ENCODE measurements around the gene EML4.
"Not testable (repeated sequence)": the region's sequence is repeated elsewhere in the genome, so short reads cannot be mapped to it uniquely, and the experiment has no call there.

The EML4 gene, protein sequence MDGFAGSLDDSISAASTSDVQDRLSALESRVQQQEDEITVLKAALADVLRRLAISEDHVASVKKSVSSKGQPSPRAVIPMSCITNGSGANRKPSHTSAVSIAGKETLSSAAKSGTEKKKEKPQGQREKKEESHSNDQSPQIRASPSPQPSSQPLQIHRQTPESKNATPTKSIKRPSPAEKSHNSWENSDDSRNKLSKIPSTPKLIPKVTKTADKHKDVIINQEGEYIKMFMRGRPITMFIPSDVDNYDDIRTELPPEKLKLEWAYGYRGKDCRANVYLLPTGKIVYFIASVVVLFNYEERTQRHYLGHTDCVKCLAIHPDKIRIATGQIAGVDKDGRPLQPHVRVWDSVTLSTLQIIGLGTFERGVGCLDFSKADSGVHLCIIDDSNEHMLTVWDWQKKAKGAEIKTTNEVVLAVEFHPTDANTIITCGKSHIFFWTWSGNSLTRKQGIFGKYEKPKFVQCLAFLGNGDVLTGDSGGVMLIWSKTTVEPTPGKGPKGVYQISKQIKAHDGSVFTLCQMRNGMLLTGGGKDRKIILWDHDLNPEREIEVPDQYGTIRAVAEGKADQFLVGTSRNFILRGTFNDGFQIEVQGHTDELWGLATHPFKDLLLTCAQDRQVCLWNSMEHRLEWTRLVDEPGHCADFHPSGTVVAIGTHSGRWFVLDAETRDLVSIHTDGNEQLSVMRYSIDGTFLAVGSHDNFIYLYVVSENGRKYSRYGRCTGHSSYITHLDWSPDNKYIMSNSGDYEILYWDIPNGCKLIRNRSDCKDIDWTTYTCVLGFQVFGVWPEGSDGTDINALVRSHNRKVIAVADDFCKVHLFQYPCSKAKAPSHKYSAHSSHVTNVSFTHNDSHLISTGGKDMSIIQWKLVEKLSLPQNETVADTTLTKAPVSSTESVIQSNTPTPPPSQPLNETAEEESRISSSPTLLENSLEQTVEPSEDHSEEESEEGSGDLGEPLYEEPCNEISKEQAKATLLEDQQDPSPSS

DNA sequence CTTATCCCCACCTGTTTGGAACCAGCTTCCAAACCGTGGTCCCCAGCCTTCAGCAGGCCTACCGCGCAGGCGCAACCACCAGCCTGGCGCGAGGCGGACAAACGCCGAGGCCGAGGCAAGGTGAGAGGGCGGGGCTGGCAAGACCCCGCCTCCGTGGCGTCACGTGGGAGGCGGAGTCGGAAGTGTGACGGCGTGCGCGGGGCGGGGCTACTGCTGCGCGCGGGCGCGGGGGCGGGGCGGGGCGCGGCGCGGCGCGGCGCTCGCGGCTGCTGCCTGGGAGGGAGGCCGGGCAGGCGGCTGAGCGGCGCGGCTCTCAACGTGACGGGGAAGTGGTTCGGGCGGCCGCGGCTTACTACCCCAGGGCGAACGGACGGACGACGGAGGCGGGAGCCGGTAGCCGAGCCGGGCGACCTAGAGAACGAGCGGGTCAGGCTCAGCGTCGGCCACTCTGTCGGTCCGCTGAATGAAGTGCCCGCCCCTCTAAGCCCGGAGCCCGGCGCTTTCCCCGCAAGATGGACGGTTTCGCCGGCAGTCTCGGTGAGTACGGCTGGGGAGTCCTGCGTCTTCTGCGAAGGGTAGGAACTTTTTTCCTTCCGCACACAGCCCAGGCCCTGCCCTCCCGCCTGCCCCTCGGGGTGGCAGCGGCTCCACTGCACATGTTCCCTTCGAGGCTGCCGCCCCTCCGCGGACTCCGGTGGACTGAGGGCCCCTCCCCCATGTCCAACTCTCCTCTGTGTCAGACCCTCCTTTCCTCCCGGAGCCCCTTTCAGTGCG lies at the start of gene EML4:
EML4 (plus strand) TSS at position 254 of the 774 bp plus-strand sequence; CDS start at position 513, 259 bp downstream.
- in situ Hi-C loops (cut with HindIII; ENCODE audit: low sequenced_read_pairs): no loop called here

DNA sequence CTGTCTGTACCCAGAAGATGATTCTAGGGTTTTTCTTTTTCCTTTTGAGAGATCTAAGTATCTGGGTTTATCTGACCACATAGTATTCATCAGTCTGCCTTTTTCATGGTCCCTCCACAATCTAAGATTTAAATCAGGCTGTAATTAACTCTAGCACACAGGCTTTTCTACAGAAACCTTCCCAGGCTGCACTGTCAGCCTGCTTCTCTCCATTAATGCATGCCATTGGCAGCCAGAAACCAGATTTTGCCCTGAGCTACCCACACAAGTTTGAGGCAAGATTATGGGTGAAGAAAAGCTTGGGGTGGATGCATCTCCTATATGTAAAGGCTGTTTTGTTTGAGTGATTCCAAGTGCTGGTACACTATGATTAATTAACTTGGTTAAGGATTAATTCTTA lies 45.7 kb upstream of the EML4 start:
- in situ Hi-C loops (cut with HindIII; ENCODE audit: low sequenced_read_pairs): no loop called here

DNA sequence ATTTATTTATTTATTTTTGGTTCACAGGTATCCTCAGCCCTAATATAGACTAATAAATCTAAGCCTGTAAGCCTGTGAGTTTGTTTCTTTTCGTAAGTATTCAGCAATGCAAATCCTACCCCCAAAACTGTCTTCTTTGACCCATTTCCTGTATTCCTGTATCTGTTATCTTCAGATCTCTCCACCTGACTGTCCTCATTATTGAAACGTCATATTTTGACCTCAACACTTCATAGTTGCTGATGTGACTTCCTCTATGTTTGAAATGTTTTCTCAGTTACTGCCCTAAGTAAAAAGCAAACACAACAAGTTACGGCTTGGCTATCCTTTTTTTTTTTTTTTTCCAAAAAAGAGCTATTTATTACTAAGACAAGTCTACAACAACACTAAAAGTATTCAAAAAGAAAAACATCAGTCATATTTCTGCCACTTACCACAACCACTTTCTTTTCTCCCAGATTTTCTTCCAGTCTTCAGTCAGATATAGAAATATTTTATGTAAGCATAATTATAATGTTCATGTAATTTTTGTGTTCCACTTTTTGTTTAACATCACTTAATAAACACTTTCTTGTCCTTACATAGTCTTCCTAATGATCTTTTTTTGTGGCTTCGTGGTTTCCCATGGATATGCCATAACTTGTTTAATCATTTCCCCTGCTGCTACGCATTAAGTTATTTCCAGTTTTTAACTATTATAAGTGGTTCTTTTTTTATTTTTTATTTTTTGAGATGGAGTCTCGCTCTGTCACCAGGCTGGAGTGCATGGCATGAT lies 45.0 kb upstream of the EML4 start:
- in situ Hi-C loops (cut with HindIII; ENCODE audit: low sequenced_read_pairs): no loop called here

DNA sequence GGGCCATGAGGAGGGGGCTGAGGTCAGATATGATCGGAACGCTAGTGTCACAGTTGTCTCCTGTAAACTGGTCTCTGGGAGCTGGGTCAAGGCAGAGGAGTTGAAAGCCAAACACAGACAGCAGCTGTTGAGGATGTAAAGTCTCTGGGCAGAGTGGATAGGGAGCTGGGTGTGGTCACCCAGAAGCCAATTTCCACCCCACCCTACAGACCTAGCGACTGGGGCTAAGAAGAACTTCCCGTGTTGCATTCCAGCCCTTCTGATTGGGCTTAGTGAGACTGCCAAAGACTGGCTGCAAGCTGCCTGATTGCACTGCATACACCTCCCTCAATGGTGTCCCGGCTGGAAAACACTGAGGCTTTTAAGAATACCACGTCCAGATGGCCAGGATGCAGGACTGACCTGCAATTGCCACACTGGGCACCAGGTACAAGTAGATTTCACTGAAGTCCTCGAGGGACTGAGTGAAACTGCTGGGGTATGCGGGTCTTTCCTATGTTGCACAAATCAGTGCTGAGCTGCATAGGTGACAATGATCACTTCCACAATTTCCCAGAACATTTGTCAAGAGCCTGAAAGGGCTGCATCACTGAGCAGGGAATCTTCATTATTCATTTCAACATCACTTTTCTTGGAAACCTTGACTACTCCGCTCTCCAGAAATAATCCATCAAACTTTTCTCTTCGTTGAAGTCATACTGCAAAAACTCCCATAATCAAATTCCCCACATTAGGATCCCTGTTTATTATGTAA lies 43.1 kb upstream of the EML4 start:
- in situ Hi-C loops (cut with HindIII; ENCODE audit: low sequenced_read_pairs): no loop called here

DNA sequence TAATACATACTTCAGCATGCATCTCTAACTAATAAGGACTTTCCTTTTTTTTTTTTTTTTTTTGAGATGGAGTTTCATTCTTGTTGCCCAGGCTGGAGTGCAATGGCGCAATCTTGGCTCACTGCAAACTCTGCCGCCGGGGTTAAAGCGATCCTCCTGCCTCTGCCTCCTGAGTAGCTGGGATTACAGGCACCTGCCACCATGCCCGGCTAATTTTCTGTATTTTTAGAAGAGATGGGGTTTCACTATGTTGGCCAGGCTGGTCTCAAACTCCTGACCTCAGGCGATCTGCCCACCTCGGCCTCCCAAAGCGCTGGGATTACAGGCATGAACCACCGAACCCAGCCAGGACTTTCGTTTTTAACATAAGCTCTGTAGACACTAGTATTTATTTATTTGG lies 42.3 kb upstream of the EML4 start:
- in situ Hi-C loops (cut with HindIII; ENCODE audit: low sequenced_read_pairs): not testable (repeated sequence)

DNA sequence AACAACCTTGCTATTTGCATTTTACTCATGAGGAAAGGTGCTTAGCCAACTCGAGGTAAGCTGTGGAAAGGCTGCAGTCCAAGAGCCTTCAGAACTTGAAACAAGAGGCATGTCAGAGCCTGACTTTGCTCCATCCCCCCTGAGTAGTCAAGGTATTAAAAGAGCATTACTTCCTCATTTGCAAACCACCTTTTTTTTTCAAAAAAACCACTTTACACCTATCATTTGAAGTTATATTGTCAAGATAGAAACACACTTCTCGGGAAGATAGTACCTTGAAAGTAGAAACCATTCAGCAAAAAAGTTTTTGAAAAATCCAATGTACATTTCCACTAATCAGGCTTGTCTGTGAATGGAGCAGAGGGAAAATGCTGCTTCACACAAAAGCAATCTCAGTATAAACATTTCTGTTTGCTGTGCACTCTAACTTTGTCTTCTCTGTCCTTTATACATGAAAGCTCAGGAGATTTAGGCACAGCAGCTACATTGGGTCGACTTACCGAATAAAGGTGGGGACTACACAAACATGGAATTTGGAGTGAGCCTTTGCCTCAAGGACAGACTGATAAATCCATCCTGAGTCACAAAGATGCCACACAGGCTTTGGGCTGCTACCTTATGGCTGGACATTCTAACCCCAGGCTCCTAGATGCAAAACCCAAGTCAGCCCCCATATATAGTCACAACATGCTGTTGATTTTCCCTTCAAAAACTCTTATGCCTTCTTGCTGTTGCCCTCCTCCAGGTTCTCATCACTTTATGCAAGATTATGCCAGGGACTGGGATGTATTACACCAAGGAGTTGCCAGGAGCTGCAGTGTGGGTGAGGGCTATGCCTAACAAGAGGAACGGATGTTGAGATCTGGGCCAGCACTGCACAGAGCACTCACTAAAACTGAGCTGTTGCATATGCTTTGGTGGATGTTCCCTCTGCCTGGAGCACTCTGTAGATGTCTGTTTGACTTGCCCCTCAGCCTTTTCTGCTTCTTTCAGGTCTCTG lies 41.4 kb upstream of the EML4 start:
- in situ Hi-C loops (cut with HindIII; ENCODE audit: low sequenced_read_pairs): no loop called here

DNA sequence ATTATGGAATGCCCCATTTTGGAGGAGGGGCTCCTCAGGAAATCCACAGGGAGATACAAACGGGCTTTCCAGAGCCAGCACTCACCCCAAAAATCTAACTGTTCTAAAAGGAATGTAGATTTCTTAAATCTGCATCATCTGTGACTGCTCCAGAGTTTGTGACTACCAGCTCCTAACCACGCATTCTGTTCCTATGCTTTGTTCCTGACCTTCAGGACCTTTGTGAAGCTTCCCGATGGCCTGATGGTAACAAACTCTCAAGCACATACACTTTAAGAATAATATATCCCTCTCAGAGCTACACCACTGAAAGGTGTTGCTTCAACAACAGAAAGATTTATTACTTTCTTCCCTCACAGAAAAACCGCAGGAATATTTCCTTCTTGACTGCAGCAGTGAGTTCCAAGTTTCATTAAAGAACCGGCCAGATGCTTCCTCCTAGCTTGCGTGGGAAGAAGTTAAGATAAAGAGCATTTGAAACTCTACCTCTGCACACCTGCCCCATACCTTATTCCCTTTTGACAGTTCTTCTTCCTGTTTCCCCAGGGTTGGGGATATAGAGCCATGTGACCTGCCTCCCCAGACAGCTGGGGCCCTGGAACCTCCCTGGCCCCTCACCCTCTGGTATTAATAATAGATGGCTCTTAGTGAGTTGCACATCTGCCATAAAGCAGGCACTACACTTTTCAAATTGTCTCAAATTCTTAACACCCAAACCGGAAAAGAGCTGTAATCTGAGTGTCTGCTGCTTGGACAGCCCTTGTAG lies 40.2 kb upstream of the EML4 start:
- in situ Hi-C loops (cut with HindIII; ENCODE audit: low sequenced_read_pairs): no loop called here

DNA sequence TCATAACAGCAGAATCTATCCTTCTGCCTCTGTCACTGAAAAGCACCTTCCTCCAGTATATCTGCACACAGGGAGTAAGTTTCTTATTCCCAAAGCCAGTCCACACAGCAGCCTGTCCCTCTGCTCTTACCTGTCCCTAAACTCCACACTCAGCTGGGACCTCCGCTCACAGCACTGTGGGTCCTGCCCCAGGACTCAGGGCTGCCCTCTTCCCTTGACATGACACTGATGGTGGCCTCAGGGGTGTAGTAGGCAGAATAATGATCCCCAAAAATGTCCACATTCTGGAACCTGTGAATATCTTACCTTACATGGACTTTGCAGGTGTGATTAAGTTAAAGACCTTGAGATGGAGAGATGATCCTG lies 39.7 kb upstream of the EML4 start:
- in situ Hi-C loops (cut with HindIII; ENCODE audit: low sequenced_read_pairs): no loop called here

DNA sequence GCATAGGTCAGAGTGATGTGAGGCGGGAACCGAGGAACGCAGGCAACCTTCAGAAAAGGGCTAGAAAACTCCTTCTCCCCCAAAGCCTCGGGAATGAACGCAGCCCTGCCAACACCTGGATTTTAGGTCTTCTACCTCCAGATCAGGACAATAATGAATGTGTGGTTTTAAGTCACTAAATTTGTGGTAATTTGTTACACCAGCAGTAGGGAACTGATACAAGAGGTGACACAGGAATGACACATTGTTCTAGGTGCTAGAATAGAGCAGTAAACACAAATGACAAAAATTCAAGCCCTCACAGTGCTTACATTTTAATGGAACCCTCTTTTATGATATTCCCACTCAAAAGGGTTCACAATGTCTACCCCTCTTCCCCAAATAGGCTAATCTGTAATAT lies 39.2 kb upstream of the EML4 start:
- in situ Hi-C loops (cut with HindIII; ENCODE audit: low sequenced_read_pairs): no loop called here

DNA sequence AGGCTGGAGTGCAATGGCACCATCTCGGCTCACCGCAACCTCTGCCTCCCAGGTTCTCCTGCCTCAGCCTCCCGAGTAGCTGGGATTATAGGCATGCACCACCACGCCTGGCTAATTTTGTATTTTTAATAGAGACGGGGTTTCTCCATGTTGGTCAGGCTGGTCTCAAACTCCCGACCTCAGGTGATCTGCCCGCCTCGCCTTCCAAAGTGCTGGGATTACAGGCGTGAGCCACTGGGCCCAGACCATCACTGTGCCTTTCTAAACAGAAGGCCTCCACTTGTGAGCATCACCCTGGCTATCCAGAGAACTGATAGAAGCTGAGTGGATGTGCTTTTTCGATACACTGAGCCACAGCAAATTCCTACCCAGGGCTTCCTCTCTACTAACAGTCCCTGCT lies 38.3 kb upstream of the EML4 start:
- in situ Hi-C loops (cut with HindIII; ENCODE audit: low sequenced_read_pairs): not testable (repeated sequence)

DNA sequence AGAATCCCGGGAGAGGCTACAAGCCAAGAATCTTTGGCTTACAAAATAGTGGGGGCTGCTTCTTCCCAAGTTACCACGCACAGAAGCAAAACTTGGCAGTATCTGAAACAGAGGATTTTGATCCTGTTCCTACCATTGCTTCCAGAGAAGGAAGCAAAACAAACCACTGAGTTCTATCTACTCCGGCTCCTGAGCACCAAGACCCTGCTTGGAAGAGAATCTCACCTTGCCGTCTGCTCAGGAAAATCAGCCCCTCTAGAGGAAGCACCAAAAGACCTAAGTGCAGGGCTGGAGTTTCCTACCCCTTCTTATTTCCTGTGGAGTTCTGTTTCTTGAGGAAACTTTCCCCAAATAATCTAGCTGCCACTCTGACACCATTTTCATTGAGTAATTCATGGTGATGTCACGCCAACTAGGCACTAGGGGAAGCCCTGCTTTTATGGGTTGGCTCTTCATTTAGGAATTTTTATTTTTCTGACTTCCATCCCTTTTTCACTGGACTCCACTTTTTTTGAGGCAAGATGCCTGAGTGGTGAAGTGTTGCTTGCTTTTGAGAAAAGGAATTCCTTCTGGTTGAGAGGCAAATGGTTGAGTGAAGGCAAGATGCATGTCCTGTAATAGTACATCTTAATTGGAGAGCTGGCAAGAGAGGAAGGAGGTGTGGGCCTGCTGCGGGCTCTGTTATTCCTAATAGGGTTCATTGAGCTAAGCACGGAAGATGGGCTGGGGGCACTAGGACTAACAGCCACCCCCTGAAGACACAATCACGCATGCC lies 36.8 kb upstream of the EML4 start:
- in situ Hi-C loops (cut with HindIII; ENCODE audit: low sequenced_read_pairs): no loop called here

DNA sequence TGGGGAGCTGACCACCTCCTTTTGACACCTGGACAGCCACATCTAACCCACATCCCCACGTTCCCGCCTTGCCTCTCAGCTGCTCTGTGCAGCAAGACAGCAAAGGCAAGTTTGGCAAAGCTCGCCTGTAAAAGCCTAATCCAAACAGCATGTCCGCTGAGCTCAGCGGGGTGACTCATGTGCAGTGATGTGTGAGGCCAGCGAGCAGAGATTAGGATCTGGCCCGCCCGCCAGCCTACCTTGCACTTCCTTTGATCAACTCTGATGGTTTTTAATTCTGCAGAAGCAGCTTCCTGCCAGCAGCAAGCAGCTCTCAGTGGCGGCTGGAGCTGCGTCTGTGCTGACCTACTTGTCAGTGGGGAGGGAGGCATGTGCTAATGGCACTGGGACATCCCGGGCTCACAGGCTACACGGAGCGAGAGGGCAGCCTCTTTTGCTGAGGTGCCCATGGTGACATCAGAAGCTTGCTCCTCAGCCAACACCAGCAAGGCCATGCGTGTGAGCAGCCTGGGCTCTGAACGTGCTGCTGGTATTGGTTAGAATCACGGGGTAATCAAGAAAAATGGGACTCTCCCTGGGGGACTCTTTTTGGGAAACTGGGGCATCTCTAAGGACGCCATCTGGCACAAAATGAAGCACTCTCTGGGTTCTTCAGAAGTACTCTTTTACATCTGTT lies 36.0 kb upstream of the EML4 start:
- in situ Hi-C loops (cut with HindIII; ENCODE audit: low sequenced_read_pairs): no loop called here

DNA sequence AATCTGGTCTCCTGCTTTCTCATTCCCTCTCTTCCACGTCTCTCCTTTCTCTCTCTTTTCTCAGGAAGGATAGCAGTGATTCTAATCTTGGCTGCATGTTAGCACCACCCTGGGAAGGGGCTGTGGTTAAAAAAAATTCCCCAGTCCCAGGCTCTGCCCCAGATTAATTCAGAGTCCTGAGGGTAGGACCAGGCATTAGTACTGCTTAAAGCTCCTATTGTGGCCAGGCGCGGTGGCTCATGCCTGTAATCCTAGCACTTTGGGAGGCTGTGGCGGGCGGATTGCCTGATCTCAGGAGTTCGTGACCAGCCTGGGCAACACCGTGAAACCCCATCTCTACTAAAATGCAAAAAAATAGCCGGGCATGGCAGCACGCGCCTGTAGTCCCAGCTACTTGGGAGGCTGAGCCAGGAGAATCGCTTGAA lies 35.4 kb upstream of the EML4 start:
- in situ Hi-C loops (cut with HindIII; ENCODE audit: low sequenced_read_pairs): no loop called here

DNA sequence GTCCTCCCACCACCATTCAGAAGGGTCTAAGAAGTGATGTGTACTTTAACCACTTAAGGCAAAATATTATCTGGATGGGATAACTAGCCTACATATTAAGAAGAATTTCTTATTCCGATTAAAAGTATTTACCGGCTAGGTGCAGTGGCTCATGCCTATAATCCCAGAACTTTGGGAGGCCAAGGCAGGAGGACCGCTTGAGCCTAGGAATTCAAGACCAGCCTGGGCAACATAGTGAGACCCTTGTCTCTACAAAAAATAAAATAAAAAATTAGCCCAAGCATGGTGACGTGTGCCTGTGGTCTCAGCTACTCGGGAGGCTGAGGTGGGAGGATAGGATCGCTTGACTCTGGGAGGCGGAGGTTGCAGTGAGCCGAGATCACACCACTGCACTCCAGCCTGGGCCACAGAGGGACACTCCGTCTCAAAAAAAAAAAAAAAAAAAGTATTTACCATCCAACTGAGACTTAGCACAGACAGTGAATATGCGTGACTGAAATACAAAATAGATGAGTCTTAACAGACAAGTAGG lies 34.7 kb upstream of the EML4 start:
- in situ Hi-C loops (cut with HindIII; ENCODE audit: low sequenced_read_pairs): not testable (repeated sequence)

DNA sequence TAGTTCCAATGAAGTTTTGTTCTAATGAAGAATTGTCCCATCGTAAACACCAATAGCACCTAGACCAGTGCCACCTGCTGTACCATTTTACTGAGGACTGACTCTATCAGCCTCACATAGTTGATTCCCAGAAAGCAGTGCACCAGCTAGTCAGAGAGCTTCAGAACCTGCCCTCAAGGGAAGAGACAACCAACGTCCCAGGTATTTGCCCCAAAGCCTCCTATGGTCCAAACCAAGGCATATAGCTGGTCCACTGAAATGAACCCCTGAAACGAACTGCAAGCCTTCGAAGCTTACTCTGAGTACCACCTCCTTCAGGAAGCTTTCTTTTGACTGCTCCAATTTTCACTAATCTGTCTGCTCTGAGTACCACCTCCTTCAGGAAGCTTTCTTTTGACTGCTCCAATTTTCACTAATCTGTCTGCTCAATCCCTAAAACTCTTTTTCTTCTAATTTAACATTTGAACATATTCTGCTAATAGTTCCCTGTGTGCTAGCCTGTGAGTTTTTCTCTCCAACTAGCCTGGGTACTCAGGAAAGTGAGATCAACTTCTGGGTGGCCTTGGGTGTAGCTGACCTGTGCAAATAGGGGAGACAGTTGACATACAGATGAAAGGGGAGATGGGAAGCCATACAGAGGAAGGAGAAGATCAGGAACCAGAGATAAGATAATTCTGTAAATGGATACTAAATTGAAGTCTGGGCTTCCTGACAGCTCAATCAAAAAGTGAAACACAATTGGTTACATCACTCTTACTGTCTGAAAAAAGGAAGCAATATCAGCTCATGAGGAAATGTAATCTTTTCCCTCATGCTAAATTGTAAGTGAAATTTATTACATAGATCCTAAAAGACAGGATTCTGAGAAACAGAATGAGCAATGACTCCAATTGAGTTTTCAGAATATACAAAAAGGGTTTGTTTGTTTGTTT lies 33.5 kb upstream of the EML4 start:
- in situ Hi-C loops (cut with HindIII; ENCODE audit: low sequenced_read_pairs): no loop called here

All from DLD1 (cell line).